Neuron (in vitro differentiated cells): ENCODE data around the gene ADGRV1.
"Not testable (repeated sequence)": the region's sequence is repeated elsewhere in the genome, so short reads cannot be mapped to it uniquely, and the experiment has no call there.

Experiments used
- H2AFZ ChIP-seq: one replicate; pipeline ENCODE4 v1.6.1; 2013; ENCODE audit warnings: low read depth, mild to moderate bottlenecking, inconsistent platforms, low read length, moderate library complexity
- H3K27me3 ChIP-seq: one replicate; pipeline ENCODE4 v1.6.1; 2013; ENCODE audit warnings: low read length; ENCODE audit not compliant: insufficient read depth
- H3K36me3 ChIP-seq: one replicate; pipeline ENCODE4 v1.6.1; 2013; ENCODE audit warnings: low read length; ENCODE audit not compliant: insufficient read depth
- H3K4me1 ChIP-seq: one replicate; pipeline ENCODE4 v1.6.1; 2013; ENCODE audit warnings: low read length; ENCODE audit not compliant: insufficient read depth
- H3K4me3 ChIP-seq: 2 replicates; pipeline ENCODE4 v1.5.1; 2013; ENCODE audit warnings: mild to moderate bottlenecking, low read length, moderate library complexity
- H3K9me3 ChIP-seq: one replicate; pipeline ENCODE4 v1.6.1; 2013; ENCODE audit warnings: low read length

ADGRV1 gene

DNA sequence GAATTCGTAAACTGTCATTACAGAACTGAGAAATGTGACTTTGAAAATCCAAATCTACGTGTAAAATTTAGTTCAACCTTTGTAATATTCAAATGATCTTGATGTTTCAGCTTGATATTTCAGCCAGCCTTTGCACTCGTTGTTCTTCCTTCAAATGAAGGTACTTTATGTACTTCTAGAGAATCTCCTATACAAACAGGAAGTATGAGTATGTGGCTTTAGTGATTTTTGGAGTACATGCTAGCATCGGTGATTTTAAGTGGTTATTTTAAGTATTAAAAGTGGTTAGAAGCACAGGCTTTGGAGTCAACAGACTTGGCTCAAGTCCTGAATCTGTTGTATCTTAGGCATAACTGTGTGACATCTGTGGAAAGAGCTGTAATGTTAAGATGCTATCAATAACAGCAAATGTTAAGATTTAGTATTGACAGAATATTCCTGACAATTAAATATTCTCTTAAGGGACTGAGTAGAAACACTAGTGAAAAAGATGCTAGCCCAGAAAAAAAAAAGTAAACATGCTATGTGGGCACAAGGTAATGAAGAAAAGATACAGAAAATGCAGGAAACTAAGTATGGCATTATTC is 398.0 kb downstream of the ADGRV1 start:
- no peaks in the 10 kb centered on the region for H3K27me3 ChIP-seq
- no peak overlapping the region for H3K4me3 ChIP-seq
- no peaks in the 10 kb centered on the region for H3K36me3 ChIP-seq
- no peaks in the 10 kb centered on the region for H3K9me3 ChIP-seq
- H2AFZ ChIP-seq = no peak overlapping the region
- no peaks in the 10 kb centered on the region for H3K4me1 ChIP-seq

GRCh38 chr5:90957906-90958305 is 399.3 kb downstream of the ADGRV1 start:
- Histone ChIP-seq H3K4me1 (no peaks in the 10 kb centered on the region), H3K36me3 (no peaks in the 10 kb centered on the region), H3K4me3 (no peak overlapping the region), H3K27me3 (no peaks in the 10 kb centered on the region), H2AFZ (no peak overlapping the region), H3K9me3 (no peaks in the 10 kb centered on the region)

DNA sequence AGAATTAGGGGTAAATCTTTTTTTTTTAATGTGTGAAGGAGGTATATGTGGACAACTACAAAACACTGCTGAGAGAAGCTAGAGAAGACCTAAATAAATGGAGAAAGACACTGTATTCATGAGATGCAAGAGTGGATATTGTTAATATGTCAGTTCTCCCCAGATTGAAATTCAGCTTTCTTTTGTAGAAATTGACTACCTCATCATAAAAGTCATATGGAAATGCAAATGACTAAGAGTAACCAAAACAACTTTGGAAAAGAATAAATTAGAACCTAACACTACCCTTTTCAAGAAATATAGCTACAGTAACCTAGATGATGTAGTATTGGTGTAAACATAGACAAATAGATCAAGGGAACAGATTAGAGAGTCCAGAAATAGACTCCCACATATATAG is 400.7 kb downstream of the ADGRV1 start:
- Histone ChIP-seq H3K27me3 (no peaks in the 10 kb centered on the region), H3K36me3 (no peaks in the 10 kb centered on the region), H2AFZ (no peak overlapping the region), H3K4me1 (no peaks in the 10 kb centered on the region), H3K4me3 (no peak overlapping the region), H3K9me3 (no peaks in the 10 kb centered on the region)

- H3K4me3 ChIP-seq = no peak overlapping the region
- H3K27me3 ChIP-seq = no peaks in the 10 kb centered on the region
- H3K36me3 ChIP-seq = peaks cover 12% of the 10 kb centered on the region
- H3K4me1 ChIP-seq = no peaks in the 10 kb centered on the region
- no peak overlapping the region for H2AFZ ChIP-seq
- no peaks in the 10 kb centered on the region for H3K9me3 ChIP-seq
These were observed 403.9 kb downstream of the ADGRV1 start for GRCh38 chr5:90962481-90962880.

DNA sequence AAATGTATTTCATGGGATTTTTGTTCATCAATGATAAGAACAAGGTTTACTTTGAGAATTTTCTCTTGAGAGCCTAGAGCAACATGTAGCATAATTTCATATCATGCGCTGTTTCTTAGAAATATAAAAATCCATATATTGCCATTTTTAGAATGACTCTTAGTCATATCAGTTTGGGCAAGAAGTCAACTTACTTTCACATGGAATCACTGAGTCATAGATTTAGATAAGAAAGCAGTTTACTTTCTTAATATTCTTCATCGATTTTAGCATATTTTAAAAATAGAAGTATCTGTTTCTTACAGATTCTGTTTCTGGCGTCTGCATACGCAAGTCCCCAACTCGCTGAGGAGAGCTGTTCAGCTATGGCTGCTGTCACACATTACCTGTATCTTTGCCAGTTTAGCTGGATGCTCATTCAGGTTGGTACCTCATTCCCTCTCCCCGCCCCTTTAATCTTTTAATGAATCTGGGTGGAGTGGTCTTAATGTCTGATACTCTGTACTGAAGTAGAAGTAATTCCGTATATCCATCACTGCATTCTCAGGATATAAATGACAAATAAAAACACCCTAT is 406.6 kb downstream of the ADGRV1 start:
- Histone ChIP-seq H3K36me3 (peaks cover 26% of the 10 kb centered on the region), H3K27me3 (no peaks in the 10 kb centered on the region), H2AFZ (no peak overlapping the region), H3K9me3 (peaks cover 8% of the 10 kb centered on the region), H3K4me3 (no peak overlapping the region), H3K4me1 (no peaks in the 10 kb centered on the region)

- Histone ChIP-seq H3K4me1 (no peaks in the 10 kb centered on the region), H3K27me3 (no peaks in the 10 kb centered on the region)
These were observed 408.8 kb downstream of the ADGRV1 start for GRCh38 chr5:90967443-90967842.

DNA sequence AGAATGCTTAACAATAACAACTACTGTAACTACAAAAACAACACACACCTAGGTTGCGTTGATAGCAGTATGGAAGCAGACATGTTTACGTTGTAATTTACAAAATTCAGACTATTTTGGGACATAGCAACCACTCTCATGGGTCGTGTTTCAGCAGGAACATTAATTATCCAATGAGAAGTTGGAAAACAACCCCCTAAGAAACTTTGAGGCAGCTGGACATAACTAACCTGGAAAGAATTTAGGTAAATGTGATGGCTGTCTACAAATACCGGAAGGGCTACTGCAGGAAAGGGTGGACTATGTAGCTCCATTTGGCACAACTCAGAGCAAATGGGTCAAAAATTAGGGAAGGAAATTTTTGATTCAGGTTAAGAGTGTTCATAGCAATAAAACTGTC is 409.3 kb downstream of the ADGRV1 start:
- Histone ChIP-seq H3K36me3 (peaks cover 29% of the 10 kb centered on the region), H2AFZ (no peak overlapping the region)

More at GRCh38 chr5:90967443-90967842, 408.8 kb downstream of the ADGRV1 start:
- peaks cover 29% of the 10 kb centered on the region for H3K36me3 ChIP-seq
- no peak overlapping the region for H2AFZ ChIP-seq
- H3K4me3 ChIP-seq = no peak overlapping the region
- H3K9me3 ChIP-seq = peaks cover 10% of the 10 kb centered on the region

DNA sequence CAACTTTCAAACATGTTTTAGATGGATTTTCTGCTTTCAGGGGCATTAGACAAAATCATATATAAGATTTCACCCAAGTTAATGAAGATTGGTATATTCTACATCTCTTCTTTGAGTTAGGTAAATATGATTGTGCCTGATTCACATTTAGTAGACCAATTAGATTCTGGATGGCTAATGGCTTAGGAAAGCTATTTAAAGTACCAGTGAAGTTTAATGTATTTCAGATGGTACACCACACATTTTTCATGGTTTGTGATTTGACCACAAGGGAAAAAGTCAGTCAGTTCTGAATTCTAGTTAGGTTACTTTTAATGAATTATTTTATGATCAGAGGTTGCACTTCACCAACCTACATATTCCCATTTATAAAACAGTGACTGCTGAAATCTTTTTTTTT is 409.7 kb downstream of the ADGRV1 start:
- Histone ChIP-seq H3K4me3 (no peak overlapping the region), H3K27me3 (no peaks in the 10 kb centered on the region), H3K4me1 (no peaks in the 10 kb centered on the region)

More for the DNA sequence above, 409.3 kb downstream of the ADGRV1 start:
- Histone ChIP-seq H3K4me1 (no peaks in the 10 kb centered on the region), H3K27me3 (no peaks in the 10 kb centered on the region), H3K9me3 (peaks cover 10% of the 10 kb centered on the region), H3K4me3 (no peak overlapping the region)

DNA sequence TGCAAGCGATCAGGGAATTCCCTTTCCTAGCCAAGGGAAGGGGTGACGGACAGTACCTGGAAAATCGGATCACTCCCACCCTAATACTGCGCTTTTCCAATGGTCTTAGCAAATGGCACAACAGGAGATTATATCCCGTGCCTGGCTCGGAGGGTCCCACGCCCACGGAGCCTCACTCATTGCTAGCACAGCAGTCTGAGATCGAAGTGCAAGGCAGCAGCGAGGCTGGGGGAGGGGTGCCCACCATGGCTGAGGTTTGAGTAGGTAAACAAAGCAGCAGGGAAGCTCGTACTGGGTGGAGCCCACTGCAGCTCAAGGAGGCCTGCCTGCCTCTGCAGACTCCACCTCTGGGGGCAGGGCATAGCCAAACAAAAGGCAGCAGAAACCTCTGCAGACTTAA is 411.3 kb downstream of the ADGRV1 start:
- Histone ChIP-seq H3K9me3 (peaks cover 10% of the 10 kb centered on the region), H3K36me3 (peaks cover 29% of the 10 kb centered on the region)
- H2AFZ ChIP-seq, H3K4me1 ChIP-seq, H3K27me3 ChIP-seq, H3K4me3 ChIP-seq: not testable (repeated sequence)

More for the DNA sequence above, 409.7 kb downstream of the ADGRV1 start:
- Histone ChIP-seq H3K9me3 (peaks cover 10% of the 10 kb centered on the region), H3K36me3 (peaks cover 29% of the 10 kb centered on the region), H2AFZ (no peak overlapping the region)

- no peaks in the 10 kb centered on the region for H3K4me1 ChIP-seq
- peaks cover 6% of the 10 kb centered on the region for H3K36me3 ChIP-seq
- H3K27me3 ChIP-seq = no peaks in the 10 kb centered on the region
These were observed 422.6 kb downstream of the ADGRV1 start for GRCh38 chr5:90981177-90981576.

DNA sequence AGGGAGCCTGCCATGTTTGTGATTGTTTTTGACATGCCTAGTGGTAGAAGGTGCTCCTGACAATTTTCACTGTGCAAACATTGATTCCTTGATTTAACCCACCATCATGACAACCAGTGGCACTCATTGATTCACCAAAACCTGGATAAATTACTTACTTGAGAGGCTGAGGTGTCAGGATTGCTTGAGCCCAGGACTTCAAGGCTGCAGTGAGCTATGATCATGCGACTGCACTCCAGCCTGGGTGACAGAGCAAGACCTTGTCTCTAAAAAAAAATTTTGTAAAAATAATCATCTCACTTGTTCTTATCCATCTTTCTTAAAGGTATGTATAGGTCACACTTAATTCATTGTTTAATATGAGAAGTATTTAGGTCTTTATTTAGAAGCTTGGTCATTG is 423.2 kb downstream of the ADGRV1 start:
- Histone ChIP-seq H2AFZ (no peak overlapping the region), H3K27me3 (no peaks in the 10 kb centered on the region), H3K4me1 (no peaks in the 10 kb centered on the region), H3K4me3 (no peak overlapping the region), H3K36me3 (peaks cover 9% of the 10 kb centered on the region), H3K9me3 (no peaks in the 10 kb centered on the region)

More at GRCh38 chr5:90981177-90981576, 422.6 kb downstream of the ADGRV1 start:
- H3K9me3 ChIP-seq = no peaks in the 10 kb centered on the region
- H2AFZ ChIP-seq = no peak overlapping the region
- no peak overlapping the region for H3K4me3 ChIP-seq

DNA sequence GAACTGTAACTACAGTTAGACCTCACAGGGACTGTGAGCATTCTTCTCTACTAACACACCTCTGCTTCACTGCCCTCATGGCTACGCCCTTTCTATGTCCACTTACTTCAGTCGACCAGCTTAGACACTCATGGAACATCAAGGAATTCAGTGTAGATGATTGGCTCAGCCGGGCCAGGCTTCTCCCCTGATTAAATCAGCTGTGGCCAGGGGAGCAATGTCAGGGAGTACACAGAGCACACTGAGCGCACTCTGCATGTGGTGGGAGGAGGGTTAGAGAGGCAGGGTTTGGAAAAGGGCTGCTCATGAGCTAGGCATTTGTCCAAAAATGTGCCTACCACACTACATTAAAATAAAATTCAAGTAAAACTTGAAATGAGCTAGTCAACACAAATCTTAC is 424.0 kb downstream of the ADGRV1 start:
- no peak overlapping the region for H2AFZ ChIP-seq
- peaks cover 9% of the 10 kb centered on the region for H3K36me3 ChIP-seq
- H3K4me1 ChIP-seq = no peaks in the 10 kb centered on the region
- no peaks in the 10 kb centered on the region for H3K27me3 ChIP-seq
- H3K4me3 ChIP-seq = no peak overlapping the region
- no peaks in the 10 kb centered on the region for H3K9me3 ChIP-seq

DNA sequence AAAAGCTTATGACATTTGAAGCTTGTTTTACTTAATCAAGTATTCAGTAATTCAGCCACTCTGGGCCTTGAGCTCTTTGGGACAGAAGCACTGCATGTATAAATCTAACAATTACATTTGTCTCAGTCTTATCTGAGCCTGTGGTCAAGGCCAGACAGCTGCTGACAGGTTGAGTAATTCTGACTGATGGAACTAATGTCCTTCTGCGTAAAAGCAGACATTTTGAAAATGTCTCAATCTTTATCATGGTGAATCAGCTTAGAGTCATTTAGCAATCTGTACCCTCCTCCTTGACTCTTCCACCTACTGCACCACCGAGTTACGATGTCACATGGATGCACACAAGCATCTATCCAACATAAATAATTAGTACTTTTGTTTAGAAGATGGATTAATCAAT is 424.6 kb downstream of the ADGRV1 start:
- Histone ChIP-seq H2AFZ (no peak overlapping the region), H3K4me1 (no peaks in the 10 kb centered on the region), H3K4me3 (no peak overlapping the region), H3K36me3 (peaks cover 9% of the 10 kb centered on the region), H3K27me3 (no peaks in the 10 kb centered on the region), H3K9me3 (no peaks in the 10 kb centered on the region)

DNA sequence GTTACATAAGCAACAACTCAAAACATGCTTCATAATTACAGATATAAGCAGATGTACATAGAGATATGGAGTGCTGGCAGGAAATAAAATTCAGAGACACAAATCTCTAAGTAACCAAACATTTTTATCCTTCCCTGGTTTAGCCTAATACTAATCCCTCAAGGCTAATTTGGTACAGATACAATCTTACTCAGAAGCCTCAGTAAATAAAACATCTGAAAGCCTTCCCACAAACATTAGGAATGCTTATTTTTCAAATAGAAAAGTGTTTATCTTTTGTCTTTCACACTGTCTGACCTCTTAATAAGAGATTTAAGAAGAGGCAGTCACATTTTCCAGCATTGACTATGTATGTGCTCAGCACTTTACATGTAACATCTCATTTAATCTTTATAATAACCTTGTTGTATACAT is 425.1 kb downstream of the ADGRV1 start:
- no peaks in the 10 kb centered on the region for H3K9me3 ChIP-seq
- H2AFZ ChIP-seq = no peak overlapping the region
- H3K36me3 ChIP-seq = peaks cover 9% of the 10 kb centered on the region
- no peaks in the 10 kb centered on the region for H3K27me3 ChIP-seq
- H3K4me3 ChIP-seq = no peak overlapping the region
- H3K4me1 ChIP-seq = no peaks in the 10 kb centered on the region
